H9 (cell line): ENCODE results near the gene MBNL1. TPM values are rescaled to one million over a fixed set of nuclear protein-coding genes. Genes with fewer than 3 reads are reported as not detected.

Experiments
- DNase-seq: peaks from one replicate; pipeline ENCODE4 v3.0.0-alpha.2; 2017
- H2AFZ ChIP-seq: one replicate; pipeline ENCODE4 v1.6.1; 2013; ENCODE audit warnings: mild to moderate bottlenecking, low read length, control low read depth, moderate library complexity
- H2AK5ac ChIP-seq: 2 replicates; pipeline ENCODE4 v1.6.1; 2013; ENCODE audit warnings: low read length, control low read depth, mixed read lengths; ENCODE audit not compliant: insufficient read length
- H2BK120ac ChIP-seq: one replicate; pipeline ENCODE4 v1.6.1; 2013; ENCODE audit warnings: low read depth, mild to moderate bottlenecking, low read length, control low read depth, inconsistent platforms; ENCODE audit not compliant: poor library complexity, severe bottlenecking
- H2BK12ac ChIP-seq: 2 replicates; pipeline ENCODE4 v1.6.1; 2013; ENCODE audit warnings: low read length, control low read depth, mixed read lengths, low read depth; ENCODE audit not compliant: insufficient read length
- H2BK15ac ChIP-seq: 2 replicates; pipeline ENCODE4 v1.6.1; 2013; ENCODE audit warnings: low read depth, low read length, control low read depth
- H2BK20ac ChIP-seq: one replicate; pipeline ENCODE4 v1.6.1; 2013; ENCODE audit warnings: low read depth, mild to moderate bottlenecking, low read length, control low read depth, inconsistent platforms; ENCODE audit not compliant: poor library complexity, severe bottlenecking
- H2BK5ac ChIP-seq: 2 replicates; pipeline ENCODE4 v1.6.1; 2013; ENCODE audit warnings: low read length, control low read depth, mixed read lengths; ENCODE audit not compliant: insufficient read length
- H3K14ac ChIP-seq: 2 replicates; pipeline ENCODE4 v1.6.1; 2013; ENCODE audit warnings: low read length, control low read depth; ENCODE audit not compliant: insufficient read depth
- H3K18ac ChIP-seq: 2 replicates; pipeline ENCODE4 v1.6.1; 2013; ENCODE audit warnings: low read depth, mild to moderate bottlenecking, mixed read lengths, low read length, control low read depth; ENCODE audit not compliant: insufficient read length
- H3K23ac ChIP-seq: 2 replicates; pipeline ENCODE4 v1.6.1; 2013; ENCODE audit warnings: low read length, control low read depth, mixed read lengths, low read depth; ENCODE audit not compliant: insufficient read length
- H3K23me2 ChIP-seq: 2 replicates; pipeline ENCODE4 v1.6.1; 2013; ENCODE audit warnings: low read depth, mild to moderate bottlenecking, mixed read lengths, low read length, control low read depth; ENCODE audit not compliant: insufficient read length, poor library complexity, severe bottlenecking
- H3K27ac ChIP-seq: 2 replicates; pipeline ENCODE4 v1.5.1; 2013; ENCODE audit warnings: low read length, control low read depth, mixed read lengths, low read depth; ENCODE audit not compliant: insufficient read length
- H3K27me3 ChIP-seq: 2 replicates; pipeline ENCODE4 v1.6.1; 2013; ENCODE audit warnings: low read length, control low read depth, inconsistent platforms; ENCODE audit not compliant: insufficient read depth
- H3K4ac ChIP-seq: 2 replicates; pipeline ENCODE4 v1.6.1; 2013; ENCODE audit warnings: low read depth, mild to moderate bottlenecking, control low read depth, inconsistent platforms, low read length, moderate library complexity
- H3K4me1 ChIP-seq: 2 replicates; pipeline ENCODE4 v1.6.1; 2013; ENCODE audit warnings: low read length, control low read depth, inconsistent platforms; ENCODE audit not compliant: insufficient read depth
- H3K4me2 ChIP-seq: 2 replicates; pipeline ENCODE4 v1.6.1; 2013; ENCODE audit warnings: low read length, control low read depth, mixed read lengths; ENCODE audit not compliant: insufficient read length, insufficient read depth
- H3K56ac ChIP-seq: 2 replicates; pipeline ENCODE4 v1.6.1; 2013; ENCODE audit warnings: low read depth, mild to moderate bottlenecking, mixed read lengths, low read length, control low read depth; ENCODE audit not compliant: insufficient read length
- H3K79me1 ChIP-seq: 2 replicates; pipeline ENCODE4 v1.6.1; 2013; ENCODE audit warnings: low read depth, mild to moderate bottlenecking, moderate library complexity, low read length, control low read depth, inconsistent platforms; ENCODE audit not compliant: insufficient read depth, poor library complexity, severe bottlenecking
- H3K79me2 ChIP-seq: 2 replicates; pipeline ENCODE4 v1.6.1; 2013; ENCODE audit warnings: low read length, control low read depth, inconsistent platforms; ENCODE audit not compliant: insufficient read depth
- H3K9ac ChIP-seq: 2 replicates; pipeline ENCODE4 v1.6.1; 2013; ENCODE audit warnings: low read length, control low read depth, mixed read lengths; ENCODE audit not compliant: insufficient read length; ENCODE audit errors: extremely low read depth
- H3K9me3 ChIP-seq: one replicate; pipeline ENCODE4 v1.6.1; 2013; ENCODE audit warnings: low read depth, low read length, inconsistent platforms; ENCODE audit not compliant: control insufficient read depth
- H3T11ph ChIP-seq: one replicate; pipeline ENCODE4 v1.6.1; 2013; ENCODE audit warnings: mild to moderate bottlenecking, low read length, control low read depth, inconsistent platforms
- H4K20me1 ChIP-seq: one replicate; pipeline ENCODE4 v1.6.1; 2013; ENCODE audit not compliant: control insufficient read depth, insufficient read length, insufficient read depth
- H4K5ac ChIP-seq: 2 replicates; pipeline ENCODE4 v1.6.1; 2013; ENCODE audit warnings: low read depth, mild to moderate bottlenecking, mixed read lengths, low read length, control low read depth; ENCODE audit not compliant: insufficient read length
- H4K8ac ChIP-seq: replicated peaks from 2 replicates; pipeline ENCODE4 v1.6.1; 2013; ENCODE audit warnings: low read length, control low read depth, mixed read lengths, low read depth; ENCODE audit not compliant: insufficient read length
- H4K91ac ChIP-seq: 2 replicates; pipeline ENCODE4 v1.6.1; 2013; ENCODE audit warnings: low read depth, mild to moderate bottlenecking, moderate library complexity, mixed read lengths, low read length, control low read depth; ENCODE audit not compliant: insufficient read length
- H3K27ac Mint-ChIP-seq, 3 experiments: 2 replicates in 2 of 3; 3 replicates in 1 of 3; pipeline ENCODE4 v1.8.0; 2020 to 2021; ENCODE audit warnings: mixed read lengths in 3 of 3, mild to moderate bottlenecking in 1 of 3, moderate library complexity in 1 of 3
- H3K27me3 Mint-ChIP-seq: 2 replicates; pipeline ENCODE4 v1.8.0; 2021; ENCODE audit warnings: low read depth, mild to moderate bottlenecking, moderate library complexity, mixed read lengths
- H3K36me3 Mint-ChIP-seq, 3 experiments: 2 replicates in 2 of 3; 3 replicates in 1 of 3; pipeline ENCODE4 v1.8.0; 2020 to 2021; ENCODE audit warnings: low read depth in 3 of 3, mixed read lengths in 3 of 3; ENCODE audit not compliant: insufficient read depth in 1 of 3
- H3K4me1 Mint-ChIP-seq, 2 experiments: 2 replicates each; pipeline ENCODE4 v1.8.0; 2020; ENCODE audit warnings: mixed read lengths in 2 of 2
- H3K4me3 Mint-ChIP-seq, 2 experiments: 2 replicates in 1 of 2; 3 replicates in 1 of 2; pipeline ENCODE4 v1.8.0; 2020 to 2021; ENCODE audit warnings: mild to moderate bottlenecking in 2 of 2, mixed read lengths in 2 of 2, moderate library complexity in 1 of 2
- H3K9me3 Mint-ChIP-seq, 2 experiments: 2 replicates in 1 of 2; 3 replicates in 1 of 2; pipeline ENCODE4 v1.8.0; 2020; ENCODE audit warnings: mild to moderate bottlenecking in 2 of 2, mixed read lengths in 2 of 2, moderate library complexity in 1 of 2
- CTCF ChIP-seq: fragments of 200-600 bp; sonication (generic); conservative IDR thresholded peaks from 3 replicates; pipeline ENCODE4 v1.8.0; 2021; ENCODE audit warnings: antibody characterized with exemption, mild to moderate bottlenecking
- whole genome bisulfite sequencing: extraction: QIAGEN DNeasy Blood & Tissue Kit; methylation state at CpG from one replicate; pipeline ENCODE4 v1.1.7; 2013; ENCODE audit warnings: missing lambda C conversion rate, low lambda C conversion rate, mixed read lengths; ENCODE audit not compliant: insufficient read length; ENCODE audit errors: extremely low coverage; 5-methylcytosine and 5-hydroxymethylcytosine counted together
- total RNA-seq: library from RNA; stranded (reverse); gene quantifications from 2 replicates; pipeline ENCODE4 v1.2.1, GENCODE V29; 2021

MBNL1 gene
- total RNA-seq, 1 experiment from 2014 or later: 14.9 TPM

GRCh38 chr3:152302521-152303021 lies 33.8 kb downstream of the MBNL1 start:
- Histone ChIP-seq H3K4me1 (peaks cover 11% of the 10 kb centered on the region; the same call in 1 of the 2 replicates), H3K23me2 (no peaks in the 10 kb centered on the region), H2BK15ac (no peak overlapping the region), H4K8ac (no peak overlapping the region), H3K18ac (no peak overlapping the region), H4K5ac (no peak overlapping the region), H4K20me1 (no peaks in the 10 kb centered on the region), H2BK12ac (no peak overlapping the region), H3K56ac (no peak overlapping the region), H3K79me1 (no peaks in the 10 kb centered on the region), H2BK120ac (no peak overlapping the region), H2BK20ac (no peak overlapping the region), H2BK5ac (no peak overlapping the region), H3K79me2 (peaks cover 3% of the 10 kb centered on the region; the same call in 1 of the 2 replicates), H3K14ac (no peak overlapping the region), H3K9ac (no peak overlapping the region), H3K4ac (no peak overlapping the region), H3K27me3 (no peaks in the 10 kb centered on the region), H3K9me3 (no peaks in the 10 kb centered on the region), H3K4me2 (no peak overlapping the region), H2AFZ (no peak overlapping the region), H3K23ac (no peak overlapping the region), H3K27ac (no peak overlapping the region), H4K91ac (no peak overlapping the region), H2AK5ac (no peak overlapping the region), H3T11ph (no peak overlapping the region)
- no peaks in the 10 kb centered on the region for H3K36me3 Mint-ChIP-seq
- H3K27ac Mint-ChIP-seq: peak overlapping the region; percentile 8 to 97 (median 37); a peak in 4 of 7 replicates
- H3K4me3 Mint-ChIP-seq: peak overlapping the region in 1 of 2 experiments; percentile 33; a peak in 2 of 5 replicates
- DNase-seq: no peak
- no peak for TF ChIP-seq CTCF
- no peaks in the 10 kb centered on the region for H3K27me3 Mint-ChIP-seq
- H3K4me1 Mint-ChIP-seq: peaks cover 78 to 84% of the 10 kb centered on the region in 2 experiments
- no peaks in the 10 kb centered on the region for H3K9me3 Mint-ChIP-seq
- no CpG with 5 or more reads among the region's 4 CpGs for WGBS
